Left kidney (tissue), 8 donors: Measurements from ENCODE around the gene TSHR. TPM values are rescaled to one million over a fixed set of nuclear protein-coding genes. Genes with fewer than 3 reads are reported as not detected.
"Not testable (repeated sequence)": the region's sequence is repeated elsewhere in the genome, so short reads cannot be mapped to it uniquely, and the experiment has no call there.

Source experiments
- DNase-seq: peaks from one replicate; pipeline ENCODE4 v3.0.0-alpha.2; 2013
- long read RNA-seq, 8 donors: transcript quantifications; one replicate each; lab custom pipeline, GENCODE V29; 2026
- polyA plus RNA-seq: library from polyadenylated mRNA; unstranded; fragments of 120-200 nt; gene quantifications from one replicate; pipeline ENCODE4 v1.2.1, GENCODE V29; 2013; ENCODE audit not compliant: insufficient read length

Gene TSHR
- 0.88 TPM for polyA plus RNA-seq
- long read RNA-seq, donor 1: 0 reads
- long read RNA-seq, donor 2: 0 reads
- long read RNA-seq, donor 3: 0 reads
- long read RNA-seq, donor 4: 0 reads
- long read RNA-seq, donor 5: 0 reads
- long read RNA-seq, donor 6: 0 reads
- long read RNA-seq, donor 7: 0 reads
- long read RNA-seq, donor 8: 0 reads

DNA sequence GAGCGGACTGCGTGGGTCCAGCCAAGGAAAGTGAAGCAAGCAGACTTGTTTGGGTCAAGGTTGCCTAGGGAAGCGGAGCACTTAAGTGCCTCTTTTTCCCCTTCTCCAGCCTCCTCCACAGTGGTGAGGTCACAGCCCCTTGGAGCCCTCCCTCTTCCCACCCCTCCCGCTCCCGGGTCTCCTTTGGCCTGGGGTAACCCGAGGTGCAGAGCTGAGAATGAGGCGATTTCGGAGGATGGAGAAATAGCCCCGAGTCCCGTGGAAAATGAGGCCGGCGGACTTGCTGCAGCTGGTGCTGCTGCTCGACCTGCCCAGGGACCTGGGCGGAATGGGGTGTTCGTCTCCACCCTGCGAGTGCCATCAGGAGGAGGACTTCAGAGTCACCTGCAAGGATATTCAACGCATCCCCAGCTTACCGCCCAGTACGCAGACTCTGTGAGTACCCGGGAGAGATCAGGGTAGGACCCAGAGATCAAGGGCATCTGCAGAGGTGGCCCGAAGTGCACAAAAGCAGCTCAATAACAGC lies at the start of gene TSHR:
TSHR (plus strand) TSS at position 206 of the 526 bp plus-strand sequence; CDS start at position 266, 60 bp downstream.
- DNase-seq: no peak

DNA sequence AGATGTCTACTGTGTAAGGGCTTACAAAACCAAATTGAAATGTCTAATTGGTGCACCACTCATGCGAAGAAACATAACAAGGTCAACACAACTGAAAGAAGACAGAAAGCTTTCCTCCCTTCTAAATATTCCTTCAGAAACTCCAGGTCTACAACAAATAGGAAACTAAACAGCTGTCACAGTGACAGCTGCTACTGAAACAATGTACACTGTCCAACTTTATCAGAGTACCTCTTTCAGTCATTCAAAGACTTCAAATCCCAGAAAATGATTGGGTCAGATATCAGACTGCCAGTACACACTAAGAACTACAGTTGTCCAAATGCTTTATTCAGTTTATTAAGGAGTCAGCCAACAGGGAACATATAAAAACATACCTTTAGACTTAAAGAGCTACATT lies 49.1 kb upstream of the TSHR start:
- no peak for DNase-seq

DNA sequence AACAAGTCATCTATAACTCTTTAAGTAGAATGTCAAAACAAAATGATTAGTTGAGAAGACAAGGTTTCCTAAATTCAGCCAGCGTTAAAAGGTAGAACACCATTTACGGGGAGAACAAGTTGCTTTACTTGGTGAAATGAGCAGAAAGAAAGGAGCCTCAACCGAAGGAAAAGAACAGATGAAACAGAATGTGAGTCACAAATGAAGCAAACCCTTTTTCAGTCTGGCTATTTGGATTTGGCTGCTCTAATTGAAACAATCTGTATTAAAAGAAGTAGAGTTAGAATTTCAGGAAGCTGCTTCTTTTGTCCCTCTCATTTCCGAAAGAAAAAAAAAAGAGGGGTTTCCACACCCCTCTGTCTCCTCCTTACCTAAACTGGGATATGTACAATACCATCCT lies 48.5 kb upstream of the TSHR start:
- DNase-seq: no peak

DNA sequence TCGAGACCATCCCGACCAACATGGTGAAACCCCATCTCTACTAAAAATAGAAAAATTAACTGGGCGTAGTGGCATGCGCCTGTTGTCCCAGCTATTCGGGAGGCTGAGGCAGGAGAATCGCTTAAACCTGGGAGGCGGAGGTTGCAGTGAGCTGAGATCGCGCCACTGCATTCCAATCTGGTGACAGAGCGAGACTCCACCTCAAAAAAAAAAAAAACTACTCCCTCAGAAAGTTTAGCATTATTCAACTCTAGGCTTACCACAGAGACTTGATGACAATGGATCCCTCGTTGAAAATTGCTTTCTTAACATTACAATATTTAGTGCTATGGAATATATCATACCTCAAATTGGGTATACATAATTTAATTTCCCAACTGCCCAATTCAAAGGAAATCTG lies 43.4 kb upstream of the TSHR start:
- not testable (repeated sequence) for DNase-seq

DNA sequence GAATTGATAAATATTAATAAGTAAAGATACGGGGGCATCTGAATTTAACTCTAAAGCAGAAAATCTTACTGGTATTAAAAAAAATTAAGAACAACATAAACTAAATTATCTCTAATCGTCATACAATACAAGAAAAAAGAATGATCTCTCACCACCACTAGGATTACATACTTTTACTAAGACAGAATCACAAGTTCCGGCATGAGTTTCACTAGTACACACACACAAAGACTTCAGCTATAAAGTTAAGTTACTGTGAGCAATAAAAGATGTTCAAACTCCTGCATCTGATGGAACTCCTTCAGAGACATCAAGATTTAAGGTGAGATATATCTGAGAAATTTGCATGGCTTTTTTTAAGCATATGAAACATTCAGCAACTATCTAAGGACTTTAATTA lies 35.8 kb upstream of the TSHR start:
- DNase-seq: no peak

DNA sequence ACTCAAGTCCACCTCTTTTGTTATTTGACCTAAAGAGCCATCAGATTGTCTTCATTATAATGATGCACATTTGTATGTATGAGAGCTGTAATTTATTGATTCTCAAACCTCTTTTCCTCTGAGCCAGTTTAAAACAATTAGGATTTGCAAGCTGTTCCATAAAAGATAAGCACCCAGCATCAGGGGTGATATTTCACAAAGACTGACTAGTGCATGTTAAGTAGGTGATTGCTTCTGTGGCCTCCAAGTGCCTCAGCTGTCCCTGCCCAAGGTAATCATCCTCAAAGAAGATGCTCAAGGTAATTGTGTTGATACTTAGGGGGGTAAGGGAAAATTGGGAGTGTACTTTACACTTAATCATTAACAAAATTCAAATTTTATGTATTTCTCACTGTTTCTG lies 32.1 kb upstream of the TSHR start:
- no peak for DNase-seq

DNA sequence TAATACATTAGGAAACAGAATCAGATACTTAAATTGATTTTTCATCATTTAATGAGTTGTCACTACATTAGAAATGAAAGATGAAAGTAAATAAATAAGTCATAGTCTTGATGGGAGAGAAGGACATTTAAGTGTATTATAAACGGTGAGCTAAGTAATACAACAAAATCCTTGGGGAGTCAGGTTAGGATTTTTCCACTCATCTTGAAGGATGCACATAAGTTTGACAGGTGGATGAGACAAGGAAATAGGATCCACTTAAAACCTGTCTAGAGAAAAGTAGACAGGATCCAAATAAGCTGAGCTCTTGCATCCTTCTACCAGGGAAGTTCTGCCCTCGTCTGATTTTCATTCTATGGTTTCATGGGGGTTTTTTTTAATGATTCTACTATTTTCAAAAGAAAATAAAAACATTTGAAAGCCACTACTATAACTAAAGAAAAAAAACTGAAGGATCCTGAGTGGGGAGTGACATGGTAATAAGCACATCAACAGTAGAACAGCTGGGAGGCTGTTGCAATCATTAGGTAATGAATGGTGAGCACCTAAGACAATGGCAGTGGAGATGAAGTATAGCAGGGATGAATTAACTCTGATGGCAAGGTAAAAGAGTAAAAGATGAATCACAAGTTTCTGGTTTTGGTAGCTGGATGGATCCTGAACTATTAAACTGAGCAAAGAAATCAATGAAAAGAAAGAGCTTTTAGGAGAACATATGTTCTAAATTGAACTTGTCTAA lies 30.9 kb upstream of the TSHR start:
- DNase-seq: no peak

DNA sequence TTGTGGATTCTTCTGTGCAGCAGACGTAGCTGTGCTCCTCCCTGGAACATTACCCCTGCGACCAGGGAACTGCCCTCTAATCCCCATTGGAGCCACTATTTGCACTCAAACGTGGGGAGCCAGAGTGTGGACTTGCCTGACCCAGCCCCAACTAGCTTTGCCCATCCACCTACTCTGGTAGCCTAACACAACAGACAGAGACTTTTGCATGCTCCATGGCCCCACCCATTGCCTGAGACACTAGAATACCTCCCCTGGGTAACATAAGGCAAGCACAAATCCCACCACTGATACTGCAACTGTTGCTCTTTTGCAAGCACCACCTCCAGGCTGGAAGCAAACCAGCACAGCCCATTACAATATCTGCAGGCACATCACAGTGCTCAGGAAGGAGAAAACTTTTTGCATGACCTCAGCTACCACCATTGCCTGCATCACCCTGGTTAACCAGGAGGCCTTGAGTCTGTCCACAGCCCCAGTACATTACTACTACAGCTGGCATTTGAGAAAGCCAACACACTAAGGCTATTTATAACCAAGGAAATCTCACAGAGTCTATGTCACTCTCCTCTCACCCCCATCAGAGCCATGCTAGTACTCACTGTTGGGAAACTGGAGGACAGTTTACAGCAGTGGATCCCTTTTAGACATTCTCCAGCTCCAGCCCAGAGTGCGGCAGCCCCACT lies 28.9 kb upstream of the TSHR start:
- no peak for DNase-seq

DNA sequence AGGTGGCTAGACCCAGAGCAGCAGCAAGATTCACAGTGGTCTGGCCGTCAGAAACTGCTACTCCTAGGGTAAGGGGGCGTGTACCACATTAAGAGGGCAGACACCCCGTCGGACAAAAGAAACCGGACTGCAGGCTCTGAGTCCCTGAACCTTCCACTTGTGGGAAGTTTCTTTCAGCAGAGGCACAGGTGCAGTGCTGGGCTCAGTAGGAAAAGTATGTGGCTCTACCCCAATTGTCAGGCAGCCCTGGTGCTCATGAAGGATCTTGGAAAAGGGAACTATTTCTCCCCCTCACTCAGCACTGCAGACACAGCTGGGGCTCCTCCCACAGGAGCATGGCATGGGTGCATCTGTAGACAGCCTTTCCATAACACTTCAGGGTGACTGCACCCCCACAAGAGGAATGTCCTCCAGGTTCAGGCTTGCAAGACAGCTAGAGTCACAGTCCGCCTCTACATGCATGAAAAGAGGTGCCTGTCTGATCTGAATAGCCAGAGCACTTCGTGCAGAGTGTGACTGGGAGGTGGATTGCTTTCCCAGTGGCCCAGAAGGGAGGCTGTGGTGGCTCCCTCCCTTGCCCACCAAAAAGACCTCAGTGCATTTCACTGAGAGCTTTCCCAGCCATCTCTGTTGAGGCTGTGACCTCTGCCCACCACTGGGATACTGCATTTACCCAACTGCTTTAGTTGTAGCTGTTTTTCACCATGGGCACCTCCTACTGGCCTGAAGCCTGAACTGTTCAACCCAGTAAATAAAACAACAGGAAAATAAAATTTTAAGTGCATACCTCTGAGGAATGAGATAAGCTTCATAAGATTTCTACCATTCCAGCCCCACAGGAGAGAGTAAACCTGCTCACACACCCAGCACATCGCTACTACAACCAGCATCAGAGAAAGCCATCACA lies 28.1 kb upstream of the TSHR start:
- DNase-seq: no peak

DNA sequence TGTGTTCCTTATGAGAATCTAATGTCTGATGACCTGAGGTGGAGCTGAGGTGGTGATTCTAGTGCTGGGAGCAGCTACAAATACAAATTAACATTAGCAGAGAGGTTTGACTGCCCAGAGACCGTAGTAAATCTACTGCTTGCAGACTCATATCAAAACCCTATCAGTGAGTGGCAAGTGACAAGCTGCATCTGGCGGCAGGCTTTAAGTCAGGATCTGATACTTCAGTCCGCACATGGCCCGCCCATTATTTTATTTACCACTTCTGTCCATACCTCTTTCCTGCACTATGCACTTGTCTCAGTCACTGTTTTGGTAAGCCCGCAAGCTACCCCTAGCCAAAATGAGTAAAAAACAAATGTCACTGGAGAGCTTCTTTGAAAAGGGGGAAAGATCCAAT lies 25.3 kb upstream of the TSHR start:
- no peak for DNase-seq

DNA sequence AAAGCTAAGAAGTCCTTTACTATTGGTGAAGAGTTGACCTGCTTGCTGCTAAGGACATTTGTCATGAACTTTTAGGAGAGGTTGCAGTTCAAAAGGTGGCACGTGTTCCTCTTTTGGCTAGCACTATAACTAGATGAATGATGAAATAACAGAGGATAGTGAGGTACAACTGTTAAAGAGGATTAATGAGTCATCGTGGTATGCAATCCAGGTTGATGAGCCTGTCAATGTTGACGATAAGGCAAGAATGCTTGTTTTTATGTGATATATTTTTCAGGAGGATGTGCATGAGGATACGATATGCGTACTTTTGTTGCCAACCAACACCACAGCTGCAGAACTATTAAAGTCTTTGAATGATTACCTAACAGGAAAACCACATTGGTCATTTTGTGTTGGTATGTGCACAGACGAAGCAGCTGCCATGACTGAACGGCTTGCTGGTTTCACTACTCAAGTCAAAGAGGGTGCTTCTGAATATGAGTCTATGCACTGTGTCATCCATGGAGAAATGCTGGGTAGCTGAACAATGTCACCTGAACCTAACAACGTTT lies 24.5 kb upstream of the TSHR start:
- no peak for DNase-seq

DNA sequence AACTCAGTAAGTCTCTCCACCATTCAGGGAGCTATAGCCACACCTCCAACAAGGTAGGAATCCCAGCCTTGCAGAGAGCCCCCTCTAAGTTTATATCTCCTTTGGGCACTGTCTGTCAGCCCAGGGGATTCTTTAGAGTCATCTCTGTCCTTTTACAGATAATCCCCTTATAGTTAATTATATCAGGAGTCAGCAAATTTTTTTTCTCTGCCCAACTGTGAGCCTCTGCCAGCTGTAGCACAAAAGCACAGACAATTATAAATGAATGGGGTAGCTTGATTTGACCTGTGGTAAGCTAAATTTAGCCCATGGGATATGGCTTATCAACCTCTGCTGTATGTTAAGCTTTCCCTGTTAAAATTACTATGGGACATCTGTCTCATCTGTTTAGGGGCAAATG lies 22.1 kb upstream of the TSHR start:
- DNase-seq: no peak

DNA sequence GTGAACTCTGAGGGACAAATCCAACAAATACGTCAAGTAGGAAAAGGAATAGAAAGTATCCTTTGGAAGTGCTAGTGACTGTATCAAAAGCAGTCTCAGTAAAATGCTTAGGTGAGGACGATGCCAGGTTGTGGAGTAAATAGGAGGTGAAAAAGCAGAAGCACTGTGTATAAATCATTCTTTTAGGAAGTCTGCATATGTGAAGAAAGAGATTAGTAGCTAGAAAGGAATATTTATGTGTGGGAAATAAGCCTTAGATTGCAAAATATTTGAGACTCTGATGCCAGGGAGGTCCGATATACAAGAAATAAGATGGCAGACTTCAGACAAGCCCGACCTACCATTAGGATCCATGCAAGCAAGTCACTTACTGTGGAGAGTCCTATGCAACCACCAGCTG lies 21.7 kb upstream of the TSHR start:
- no peak for DNase-seq

DNA sequence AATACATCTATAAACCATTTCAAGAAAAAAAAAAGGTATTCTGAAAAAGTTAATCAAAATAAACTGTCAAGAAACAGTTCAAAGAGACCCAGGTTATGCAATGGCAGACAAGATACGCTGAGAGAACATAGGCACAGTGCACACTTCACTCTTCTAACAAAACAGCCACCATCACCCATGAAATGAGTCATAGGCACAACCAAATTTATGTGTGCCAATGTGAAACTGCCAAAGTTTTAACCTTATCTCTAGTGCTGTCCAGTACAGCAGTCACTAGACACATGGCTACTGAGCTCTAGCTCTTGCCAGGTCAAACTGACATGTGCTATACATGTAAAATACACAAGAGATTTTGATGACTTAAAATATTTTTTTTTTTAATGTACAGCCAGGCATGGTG lies 15.3 kb upstream of the TSHR start:
- DNase-seq: no peak

DNA sequence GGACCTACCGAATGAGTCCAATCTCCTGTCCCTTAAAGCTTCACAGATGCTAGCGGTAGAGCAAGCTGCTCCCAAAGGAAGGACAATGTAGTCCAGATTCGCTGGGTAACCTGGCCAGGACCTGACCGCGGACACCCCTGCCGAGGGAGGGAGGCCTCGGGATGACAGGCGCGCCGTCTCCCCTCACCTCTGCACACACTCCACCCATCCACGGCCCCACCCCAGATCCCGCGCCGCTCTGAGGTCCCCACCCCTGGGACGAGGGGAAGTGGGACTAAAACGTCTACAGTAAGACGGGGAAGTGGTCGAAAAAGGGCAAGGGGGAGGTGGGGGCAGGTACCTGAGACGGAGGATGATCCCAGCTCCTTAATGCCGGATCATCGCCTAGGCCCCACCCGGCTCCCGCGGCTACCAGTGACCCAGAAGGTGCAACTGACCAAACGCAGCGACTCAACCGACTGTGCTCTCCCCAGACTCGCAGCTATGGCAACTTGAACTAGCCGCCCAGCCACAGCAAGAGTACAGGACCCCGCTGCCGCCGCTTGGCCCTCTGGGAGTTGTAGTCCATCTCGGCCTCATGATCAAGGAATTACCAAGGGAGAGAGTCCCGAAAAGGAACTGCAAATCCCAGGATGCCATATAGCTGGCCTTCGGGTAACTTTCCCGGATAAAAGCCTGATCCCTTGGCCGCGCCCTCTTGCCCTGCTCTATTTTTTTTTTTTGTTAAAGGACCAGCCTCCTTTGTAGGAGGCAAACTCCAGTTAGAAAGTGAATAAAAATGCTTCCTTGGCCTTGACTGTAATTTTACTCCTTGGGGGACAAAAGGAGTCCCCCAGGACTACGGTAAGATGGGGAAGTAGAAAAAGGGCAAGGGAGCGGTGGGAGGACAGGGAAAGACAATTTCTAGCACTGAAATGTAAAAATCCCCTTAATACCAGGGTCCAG lies 13.9 kb upstream of the TSHR start, which contains the start of gene CEP128:
CEP128 (minus strand) TSS at position 498 of the 945 bp plus-strand sequence.
- peak; percentile 97 for DNase-seq

DNA sequence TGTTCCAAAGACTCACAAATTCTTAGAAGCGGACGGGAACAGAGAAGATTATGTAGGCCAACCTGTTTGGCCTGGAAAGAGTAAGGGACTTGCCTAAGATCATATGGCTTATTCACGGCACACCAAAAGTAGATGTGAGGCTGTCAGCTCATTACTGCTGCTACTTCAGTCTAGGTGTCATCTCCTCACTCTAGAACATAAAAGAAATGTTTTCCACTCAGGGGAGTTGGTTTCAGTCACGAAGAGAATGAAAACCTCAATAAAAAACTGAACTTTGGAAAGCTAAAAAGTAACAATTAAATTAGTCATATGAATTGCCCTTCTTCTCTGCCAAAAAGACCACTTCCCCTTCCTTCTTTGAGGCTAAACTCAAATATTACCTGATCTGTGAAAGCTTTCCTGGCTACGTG lies 13.2 kb upstream of the TSHR start:
- DNase-seq: no peak

DNA sequence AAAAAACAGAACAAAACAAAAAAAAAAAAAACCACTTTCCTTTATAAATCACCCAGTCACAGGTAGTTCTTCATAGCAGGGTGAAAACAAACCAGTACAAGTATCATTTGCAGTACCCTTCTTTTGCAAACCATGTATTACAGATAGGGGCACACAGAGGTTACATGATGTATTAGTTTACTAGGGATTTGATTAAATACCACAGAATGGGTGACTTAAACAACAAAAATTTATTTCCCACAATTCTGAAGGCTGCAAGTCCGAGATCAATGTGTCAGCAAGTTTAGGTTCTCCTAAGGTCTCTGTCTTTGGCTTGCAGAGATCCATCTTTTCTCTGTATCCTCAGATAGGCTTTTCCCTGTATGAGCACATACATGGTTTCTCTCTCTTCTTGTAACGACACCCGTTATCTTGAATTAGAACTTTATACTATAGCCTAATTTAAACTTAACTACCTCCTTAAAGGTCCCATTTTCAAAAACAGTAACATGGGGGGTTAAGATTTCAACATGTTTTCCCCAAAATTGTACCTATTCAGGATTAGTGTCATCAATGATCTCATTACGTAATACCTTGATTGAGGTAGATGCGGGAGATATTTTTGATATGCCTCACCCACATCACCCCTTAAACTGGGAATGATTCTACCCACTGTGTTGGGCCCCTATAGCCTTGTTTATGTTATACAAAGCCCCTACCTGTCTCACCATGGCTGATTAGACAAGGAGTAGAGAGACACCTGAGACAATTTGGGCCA lies 10.4 kb upstream of the TSHR start:
- DNase-seq: no peak

DNA sequence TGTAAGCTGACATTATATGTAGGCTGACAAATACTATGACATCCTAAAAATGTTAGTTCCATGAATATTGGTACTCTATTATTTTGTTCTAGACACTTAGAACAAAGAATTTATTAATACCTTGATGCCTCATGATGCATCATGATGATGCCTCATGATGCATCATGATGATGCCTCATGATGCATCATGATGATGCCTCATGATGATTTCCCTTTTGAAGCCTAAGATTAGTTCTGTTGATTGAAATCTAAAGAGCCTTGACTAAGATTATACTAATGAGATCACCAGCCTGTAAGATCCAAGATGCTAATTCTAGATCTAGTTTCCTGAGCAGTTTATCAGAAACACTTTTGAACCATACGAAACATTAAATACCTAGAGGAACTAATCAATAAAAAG lies 9.2 kb upstream of the TSHR start:
- DNase-seq: no peak

DNA sequence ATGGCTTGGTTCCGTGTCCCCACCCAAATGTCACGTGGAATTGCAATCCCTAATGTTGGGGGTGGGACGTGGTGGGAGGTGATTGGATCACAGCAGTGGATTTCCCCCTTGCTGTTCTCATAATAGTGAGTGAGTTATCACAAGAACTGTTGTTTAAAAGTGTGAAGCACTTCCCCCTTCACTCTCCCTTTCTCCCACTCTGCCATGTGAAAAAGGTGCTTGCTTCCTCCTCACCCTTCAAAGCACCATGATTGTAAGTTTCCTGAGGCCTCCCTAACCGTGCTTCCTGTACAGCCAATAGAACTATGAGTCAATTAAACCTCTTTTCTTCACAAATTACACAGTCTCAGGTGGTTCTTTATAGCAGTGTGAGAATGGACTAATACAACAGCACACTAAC lies 8.6 kb upstream of the TSHR start:
- DNase-seq: no peak

DNA sequence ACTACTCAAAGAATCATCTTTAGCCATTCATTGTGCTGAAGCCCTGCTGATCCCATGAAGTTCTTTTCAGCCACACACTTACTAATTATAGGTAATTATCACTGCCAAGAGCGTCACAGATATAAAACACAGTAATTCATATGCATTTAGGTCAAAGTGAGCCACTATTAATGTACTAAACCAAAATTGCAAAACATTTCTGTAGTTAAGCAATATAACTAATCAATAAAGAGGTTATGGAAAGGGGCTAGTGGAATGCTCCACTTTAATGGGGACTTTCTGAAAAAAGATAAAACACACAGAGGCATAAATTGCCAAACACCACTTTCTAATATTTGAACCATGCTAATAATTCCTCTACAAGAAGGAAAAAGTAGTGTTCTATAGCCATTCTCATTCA lies 7.1 kb upstream of the TSHR start:
- DNase-seq: no peak
